GM12874 (cell line): Measurements from ENCODE around the gene INPP4B.

Experiments used
- TF ChIP-seq, protein P1 (sequence below): IDR thresholded peaks from 2 replicates; pipeline ENCODE4 v1.5.1; 2011; ENCODE audit warnings: low read depth, mild to moderate bottlenecking, control low read depth, low read length, moderate library complexity; ENCODE audit not compliant: insufficient read depth

Gene INPP4B

DNA sequence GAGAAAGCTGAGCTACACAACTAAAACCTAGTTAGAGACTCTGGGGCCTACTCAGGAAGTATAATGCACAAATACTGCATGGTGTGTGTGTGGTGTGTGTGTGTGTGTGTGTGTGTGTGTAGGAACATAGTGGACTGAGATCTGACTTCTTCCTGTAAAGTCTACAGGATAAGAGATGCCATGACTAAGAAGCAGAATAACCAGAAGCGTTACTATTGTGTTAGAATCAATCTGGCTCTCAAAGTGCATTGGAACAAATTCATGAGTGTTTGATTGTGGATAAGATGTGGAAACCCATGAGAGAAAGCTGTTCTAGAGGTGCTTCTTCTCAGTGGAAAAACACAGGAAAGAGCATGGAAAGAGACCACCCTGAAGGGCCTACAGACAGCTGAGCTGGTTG, 302.1 kb downstream of the INPP4B start:
- TF ChIP-seq, protein P1, sequence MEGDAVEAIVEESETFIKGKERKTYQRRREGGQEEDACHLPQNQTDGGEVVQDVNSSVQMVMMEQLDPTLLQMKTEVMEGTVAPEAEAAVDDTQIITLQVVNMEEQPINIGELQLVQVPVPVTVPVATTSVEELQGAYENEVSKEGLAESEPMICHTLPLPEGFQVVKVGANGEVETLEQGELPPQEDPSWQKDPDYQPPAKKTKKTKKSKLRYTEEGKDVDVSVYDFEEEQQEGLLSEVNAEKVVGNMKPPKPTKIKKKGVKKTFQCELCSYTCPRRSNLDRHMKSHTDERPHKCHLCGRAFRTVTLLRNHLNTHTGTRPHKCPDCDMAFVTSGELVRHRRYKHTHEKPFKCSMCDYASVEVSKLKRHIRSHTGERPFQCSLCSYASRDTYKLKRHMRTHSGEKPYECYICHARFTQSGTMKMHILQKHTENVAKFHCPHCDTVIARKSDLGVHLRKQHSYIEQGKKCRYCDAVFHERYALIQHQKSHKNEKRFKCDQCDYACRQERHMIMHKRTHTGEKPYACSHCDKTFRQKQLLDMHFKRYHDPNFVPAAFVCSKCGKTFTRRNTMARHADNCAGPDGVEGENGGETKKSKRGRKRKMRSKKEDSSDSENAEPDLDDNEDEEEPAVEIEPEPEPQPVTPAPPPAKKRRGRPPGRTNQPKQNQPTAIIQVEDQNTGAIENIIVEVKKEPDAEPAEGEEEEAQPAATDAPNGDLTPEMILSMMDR, result no peak

DNA sequence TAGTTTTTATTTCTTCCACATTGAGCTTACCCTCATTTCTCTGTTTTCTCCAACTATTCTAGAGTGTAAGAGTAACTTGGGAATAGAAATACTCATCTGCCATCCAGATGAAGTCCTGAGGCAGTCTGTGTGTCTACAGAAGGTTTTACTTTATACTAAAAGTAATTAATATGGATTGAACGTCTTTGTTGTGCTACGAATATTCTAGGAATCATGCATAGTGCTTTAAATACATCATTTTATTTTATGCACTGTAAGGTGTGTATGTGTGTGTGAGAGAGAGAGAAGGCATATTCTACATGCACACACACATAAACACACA, 305.7 kb downstream of the INPP4B start:
- TF ChIP-seq, protein P1, result no peak

DNA sequence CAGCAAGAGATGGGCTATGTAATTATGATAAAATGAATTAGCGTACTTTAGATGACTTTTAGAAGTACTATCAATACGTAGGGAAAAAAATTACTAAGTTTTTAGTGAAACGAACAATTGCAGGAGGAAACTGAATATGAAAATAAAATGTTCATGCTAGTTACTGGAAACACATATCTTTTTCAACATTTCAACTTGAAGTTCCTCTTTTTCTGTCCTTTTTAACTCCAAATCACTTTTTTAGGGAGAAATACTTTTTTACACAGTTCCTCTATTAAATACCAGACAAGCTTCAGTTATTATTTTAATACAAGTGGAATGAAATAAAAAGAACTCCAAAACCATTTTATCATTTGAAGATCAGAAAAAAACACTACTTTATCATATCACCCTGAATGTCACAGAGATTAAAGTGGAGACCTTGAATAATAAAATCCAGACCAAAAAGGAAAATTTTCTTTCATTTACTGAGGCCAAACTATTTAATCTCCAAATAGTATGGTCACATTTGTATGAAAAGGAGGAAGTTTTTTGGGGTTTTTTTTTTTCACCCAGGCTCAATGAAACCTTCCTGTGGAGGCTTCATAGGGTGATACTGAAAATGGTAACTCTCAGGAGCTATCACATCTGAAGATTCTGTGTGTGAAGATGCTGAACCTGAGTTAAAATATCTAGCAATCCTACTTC, 306.2 kb downstream of the INPP4B start:
- TF ChIP-seq, protein P1, result no peak

DNA sequence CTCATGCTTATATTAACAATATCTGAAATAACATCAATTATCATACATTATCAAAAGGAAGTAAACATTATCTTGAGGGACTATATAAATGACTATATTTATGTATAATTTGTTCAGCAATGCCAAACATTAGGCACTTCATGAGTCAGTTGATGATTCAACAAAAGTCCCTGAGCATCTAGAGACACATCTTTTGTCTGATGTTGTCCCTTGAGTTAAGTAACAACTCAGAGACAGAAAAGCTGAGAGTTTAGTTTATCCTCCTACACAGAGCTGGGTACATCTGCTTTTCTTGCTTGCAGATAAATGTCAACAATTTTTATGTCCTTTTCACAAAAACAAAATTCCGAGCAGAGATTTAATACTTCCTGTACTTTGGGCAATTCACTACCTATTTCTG, 311.1 kb downstream of the INPP4B start:
- TF ChIP-seq, protein P1, result no peak

DNA sequence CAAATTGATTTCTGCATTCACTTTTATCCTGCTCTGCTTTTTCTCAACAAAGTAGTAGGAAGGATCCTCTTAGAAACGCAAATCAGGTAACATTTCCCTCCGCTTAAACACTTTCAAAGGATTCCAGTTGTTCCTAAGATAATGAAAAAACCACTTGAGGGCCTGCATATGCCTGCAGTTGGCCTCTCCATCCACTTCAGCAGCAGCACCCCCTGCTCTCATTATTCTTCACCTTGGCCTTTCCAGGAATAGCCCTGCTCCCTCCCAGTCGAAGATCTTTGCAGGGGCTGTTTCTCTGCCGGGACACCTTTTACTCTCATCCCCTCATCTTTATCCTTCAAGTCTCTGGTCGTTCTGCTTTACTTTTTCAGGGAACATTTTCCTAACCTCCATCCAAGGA, 314.0 kb downstream of the INPP4B start:
- TF ChIP-seq, protein P1, result no peak

DNA sequence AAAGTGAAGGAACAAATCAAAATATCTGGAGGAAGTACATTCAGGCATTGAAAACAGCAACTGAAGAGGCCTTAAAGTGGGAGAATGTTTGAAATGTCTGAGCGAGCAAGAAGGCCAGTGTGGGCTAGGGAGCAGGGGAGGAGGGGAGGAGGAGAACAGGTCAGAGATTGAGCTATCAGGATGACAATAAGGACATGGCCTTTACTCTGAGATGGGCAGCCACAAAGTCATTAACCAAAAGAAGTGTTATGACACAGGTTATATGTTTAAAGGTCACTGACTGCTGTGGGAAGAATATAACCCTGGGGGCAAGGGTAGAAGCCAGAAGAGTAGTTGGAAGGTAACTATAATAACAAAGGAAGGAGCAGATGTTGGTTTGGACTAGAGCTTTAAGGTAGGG, 315.4 kb downstream of the INPP4B start:
- TF ChIP-seq, protein P1, result no peak

DNA sequence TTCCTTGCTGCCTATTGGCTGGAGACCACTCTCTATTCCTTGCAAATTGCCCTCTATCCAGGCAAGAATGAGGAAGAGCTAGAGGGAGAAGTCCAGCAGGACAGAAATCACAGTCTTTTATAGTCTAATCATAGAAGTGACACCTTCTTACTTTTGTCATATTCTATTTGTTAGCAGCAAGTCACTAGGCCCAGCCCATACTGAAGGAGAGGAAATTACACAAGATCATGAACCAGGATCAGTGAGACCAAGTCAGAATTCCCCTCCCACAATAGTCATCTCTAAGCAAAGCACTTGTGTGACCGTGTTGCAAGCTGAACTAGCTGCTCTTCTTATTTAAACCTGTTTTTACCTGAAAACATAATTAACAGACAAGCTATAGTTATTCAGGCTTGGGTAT, 317.7 kb downstream of the INPP4B start:
- TF ChIP-seq, protein P1, result no peak

DNA sequence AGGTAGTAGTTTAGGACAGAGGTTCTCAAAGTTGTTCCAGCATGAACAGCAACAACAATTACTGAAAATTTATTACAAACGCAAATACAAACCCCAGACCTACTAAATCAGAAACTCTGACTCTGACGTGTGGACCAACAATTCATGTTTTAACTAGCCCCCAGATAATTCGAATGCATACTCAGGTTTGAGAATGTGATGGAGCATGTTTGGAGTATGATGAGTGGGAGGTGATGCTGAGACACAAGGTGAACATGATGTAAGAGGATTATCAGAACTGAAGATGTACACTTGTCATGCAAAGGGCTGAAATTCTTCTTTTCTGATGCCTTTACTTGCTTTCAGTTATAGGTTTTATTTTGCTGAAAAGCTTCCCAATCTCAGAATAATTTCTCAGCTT, 323.0 kb downstream of the INPP4B start:
- TF ChIP-seq, protein P1, result no peak
